PFSK-1 (cell line): Measurements from ENCODE around the gene FRMD4B.

Experiments used
- FOXP2 ChIP-seq: optimal IDR thresholded peaks from 2 replicates; pipeline ENCODE3; 2011; ENCODE audit warnings: borderline replicate concordance, control low read depth, inconsistent platforms; ENCODE audit not compliant: insufficient read depth; ENCODE audit errors: extremely low read length, extremely low read depth
- POLR2AphosphoS5 ChIP-seq: IDR thresholded peaks from 2 replicates; pipeline ENCODE4 v1.6.1; 2012; ENCODE audit warnings: low read depth, mild to moderate bottlenecking, control low read depth, low read length, moderate library complexity
- SIN3A ChIP-seq: IDR thresholded peaks from 2 replicates; pipeline ENCODE4 v1.6.1; 2012; ENCODE audit warnings: mild to moderate bottlenecking, low read length, moderate library complexity, borderline replicate concordance; ENCODE audit not compliant: insufficient read depth
- TAF1 ChIP-seq: IDR thresholded peaks from 2 replicates; pipeline ENCODE4 v1.6.1; 2012; ENCODE audit warnings: low read length, control low read depth, borderline replicate concordance; ENCODE audit not compliant: insufficient read depth
- TF ChIP-seq, protein P1 (sequence below), 2 experiments: IDR thresholded peaks; 2 replicates each; pipeline versions ENCODE4 v1.6.1 to v1.8.0; 2011 to 2012; ENCODE audit warnings: low read depth in 2 of 2, low read length in 2 of 2, control low read depth in 1 of 2, inconsistent platforms in 1 of 2, mild to moderate bottlenecking in 1 of 2, moderate library complexity in 1 of 2; ENCODE audit not compliant: insufficient read depth in 1 of 2

The FRMD4B gene

GRCh38 chr3:69306239-69307185 lies 79.4 kb downstream of the FRMD4B start:
- TF ChIP-seq SIN3A = no peak
- TF ChIP-seq, protein P1, sequence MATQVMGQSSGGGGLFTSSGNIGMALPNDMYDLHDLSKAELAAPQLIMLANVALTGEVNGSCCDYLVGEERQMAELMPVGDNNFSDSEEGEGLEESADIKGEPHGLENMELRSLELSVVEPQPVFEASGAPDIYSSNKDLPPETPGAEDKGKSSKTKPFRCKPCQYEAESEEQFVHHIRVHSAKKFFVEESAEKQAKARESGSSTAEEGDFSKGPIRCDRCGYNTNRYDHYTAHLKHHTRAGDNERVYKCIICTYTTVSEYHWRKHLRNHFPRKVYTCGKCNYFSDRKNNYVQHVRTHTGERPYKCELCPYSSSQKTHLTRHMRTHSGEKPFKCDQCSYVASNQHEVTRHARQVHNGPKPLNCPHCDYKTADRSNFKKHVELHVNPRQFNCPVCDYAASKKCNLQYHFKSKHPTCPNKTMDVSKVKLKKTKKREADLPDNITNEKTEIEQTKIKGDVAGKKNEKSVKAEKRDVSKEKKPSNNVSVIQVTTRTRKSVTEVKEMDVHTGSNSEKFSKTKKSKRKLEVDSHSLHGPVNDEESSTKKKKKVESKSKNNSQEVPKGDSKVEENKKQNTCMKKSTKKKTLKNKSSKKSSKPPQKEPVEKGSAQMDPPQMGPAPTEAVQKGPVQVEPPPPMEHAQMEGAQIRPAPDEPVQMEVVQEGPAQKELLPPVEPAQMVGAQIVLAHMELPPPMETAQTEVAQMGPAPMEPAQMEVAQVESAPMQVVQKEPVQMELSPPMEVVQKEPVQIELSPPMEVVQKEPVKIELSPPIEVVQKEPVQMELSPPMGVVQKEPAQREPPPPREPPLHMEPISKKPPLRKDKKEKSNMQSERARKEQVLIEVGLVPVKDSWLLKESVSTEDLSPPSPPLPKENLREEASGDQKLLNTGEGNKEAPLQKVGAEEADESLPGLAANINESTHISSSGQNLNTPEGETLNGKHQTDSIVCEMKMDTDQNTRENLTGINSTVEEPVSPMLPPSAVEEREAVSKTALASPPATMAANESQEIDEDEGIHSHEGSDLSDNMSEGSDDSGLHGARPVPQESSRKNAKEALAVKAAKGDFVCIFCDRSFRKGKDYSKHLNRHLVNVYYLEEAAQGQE (IDR thresholded peaks at IDR 0.05; ENCODE audit: insufficient read depth in 1 of 2, low read depth in 2 of 2, low read length in 2 of 2) = no peak
- TF ChIP-seq POLR2AphosphoS5 = no peak
- no peak for TF ChIP-seq TAF1
- TF ChIP-seq FOXP2 = no peak

DNA sequence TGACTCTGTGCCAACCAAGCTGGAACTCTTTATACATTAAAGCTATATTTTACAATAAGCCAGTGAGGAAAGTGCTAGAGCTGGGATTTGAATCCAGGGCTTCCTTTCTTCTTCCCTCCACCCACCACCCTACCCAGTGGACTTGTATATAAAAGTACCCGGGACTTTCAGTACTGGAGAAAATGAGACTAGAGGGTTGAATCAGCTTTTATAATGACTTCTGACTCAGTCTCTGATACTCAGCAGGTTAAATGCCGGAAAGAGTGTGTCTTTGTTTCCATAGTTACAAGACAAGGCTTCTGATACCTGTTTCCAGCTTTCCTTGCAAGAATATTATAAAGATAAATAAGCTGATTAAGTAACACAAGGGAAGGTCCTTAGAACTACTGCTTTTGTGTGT lies 80.9 kb downstream of the FRMD4B start:
- TF ChIP-seq TAF1 (no peak), SIN3A (no peak), POLR2AphosphoS5 (no peak), FOXP2 (no peak)
- TF ChIP-seq, protein P1 (IDR thresholded peaks at IDR 0.05; ENCODE audit: insufficient read depth in 1 of 2, low read depth in 2 of 2, low read length in 2 of 2) = no peak

DNA sequence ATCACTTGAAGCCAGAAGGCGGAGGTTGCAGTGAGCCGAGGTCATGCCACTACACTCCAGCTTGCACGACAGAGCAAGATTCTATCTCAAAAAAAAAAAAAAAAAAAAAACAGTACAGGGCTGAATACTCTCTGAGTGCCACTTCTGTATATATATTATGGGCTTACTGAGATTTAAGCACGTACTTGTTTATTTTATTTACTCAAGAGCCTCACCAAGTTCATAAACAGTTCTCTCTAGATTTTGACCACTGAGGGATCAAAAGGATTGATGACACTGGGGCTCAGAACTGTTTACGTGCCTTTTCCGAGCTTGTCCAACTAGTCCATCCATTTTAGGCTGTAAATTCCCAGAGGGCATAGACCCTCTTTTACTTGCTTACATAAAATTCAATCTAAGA lies 81.5 kb downstream of the FRMD4B start:
- no peak for TF ChIP-seq FOXP2
- TF ChIP-seq TAF1 = no peak
- no peak for TF ChIP-seq POLR2AphosphoS5
- TF ChIP-seq, protein P1 (IDR thresholded peaks at IDR 0.05; ENCODE audit: insufficient read depth in 1 of 2, low read depth in 2 of 2, low read length in 2 of 2) = no peak
- no peak for TF ChIP-seq SIN3A

DNA sequence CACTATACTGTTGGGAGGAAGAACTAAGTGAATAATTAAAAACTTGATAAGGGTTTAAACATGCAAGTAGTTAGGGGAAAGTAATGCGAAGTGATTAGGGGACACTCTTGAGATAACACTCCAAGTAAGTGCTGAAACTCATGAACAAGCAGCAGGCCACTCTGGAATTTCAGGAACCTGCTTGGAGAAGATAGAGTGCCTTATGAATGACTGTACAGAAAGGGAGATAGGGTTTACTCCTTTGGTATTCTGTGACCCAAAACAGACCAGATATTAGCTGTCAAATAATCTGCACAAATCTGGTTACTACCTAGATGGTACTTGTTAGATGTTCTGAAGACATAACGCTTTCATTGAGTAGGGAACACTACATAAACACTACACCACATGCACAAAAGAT lies 85.6 kb downstream of the FRMD4B start:
- TF ChIP-seq SIN3A (no peak), TAF1 (no peak), POLR2AphosphoS5 (no peak), FOXP2 (no peak)
- TF ChIP-seq, protein P1 (IDR thresholded peaks at IDR 0.05; ENCODE audit: insufficient read depth in 1 of 2, low read depth in 2 of 2, low read length in 2 of 2) = no peak
